ENCODE data around the gene SPATA18.
"Not testable (repeated sequence)": the region's sequence is repeated elsewhere in the genome, so short reads cannot be mapped to it uniquely, and the experiment has no call there.

Gene SPATA18

GRCh38 chr4:52054254-52054653 is 3.1 kb downstream of the SPATA18 start:
- no peak for DNase-seq

DNA sequence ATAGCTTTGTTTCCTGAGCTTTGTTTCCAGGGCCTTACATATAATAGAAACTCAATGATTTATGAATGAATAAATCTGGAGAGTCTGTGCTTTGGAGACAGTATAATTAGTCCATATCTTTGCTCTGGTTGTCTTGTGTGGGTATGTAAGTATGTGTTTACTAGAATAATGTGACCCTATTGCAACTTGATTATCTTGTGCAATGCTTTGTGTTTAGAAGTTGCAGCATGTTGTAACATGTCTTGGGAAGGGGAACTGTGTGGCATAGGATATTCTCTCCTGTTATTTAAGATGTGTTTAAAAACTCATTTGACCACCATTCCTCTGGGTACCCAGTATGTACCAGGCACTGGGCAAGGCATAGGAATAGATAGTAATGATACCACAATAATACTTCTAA is 6.1 kb downstream of the SPATA18 start:
- DNase-seq, result no peak

DNA sequence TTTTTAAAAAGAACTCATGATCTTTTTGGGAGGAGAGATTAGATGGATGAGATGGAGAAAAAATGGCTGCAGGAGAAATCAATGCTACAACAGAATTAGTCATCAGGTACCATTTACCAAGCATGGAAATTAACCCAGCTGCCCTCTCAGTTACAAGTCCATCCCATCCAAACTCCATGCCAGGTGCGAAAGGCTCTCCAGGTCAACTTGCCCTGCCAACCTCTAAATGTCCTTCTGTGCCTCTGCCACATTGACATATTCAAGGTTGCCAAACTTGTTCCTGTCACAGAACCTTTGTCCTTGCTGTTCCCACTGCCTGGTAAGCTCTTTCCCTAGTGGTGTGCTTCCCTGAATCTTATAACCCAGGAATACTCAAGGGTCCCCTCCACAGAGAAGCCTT is 7.2 kb downstream of the SPATA18 start:
- DNase-seq, result no peak

DNA sequence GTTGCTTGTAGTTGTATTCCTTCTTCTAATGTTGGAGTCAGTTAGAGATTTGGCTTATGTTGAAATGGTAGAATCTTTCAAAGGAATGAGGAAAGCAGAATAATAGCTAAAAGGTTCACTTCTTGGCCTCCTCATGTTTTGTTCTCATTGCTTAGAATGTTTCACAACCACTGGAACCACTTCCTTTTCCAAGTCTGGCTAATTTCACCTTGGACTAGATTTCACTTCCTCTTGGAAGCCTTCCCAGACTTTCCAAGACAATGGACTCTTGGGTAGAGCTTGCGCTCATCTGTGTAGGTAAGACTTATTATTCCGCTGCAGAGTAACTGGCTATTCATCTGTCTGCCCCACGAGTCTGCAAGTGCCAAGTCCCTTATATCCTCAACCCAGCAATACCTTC is 8.3 kb downstream of the SPATA18 start:
- no peak for DNase-seq

GRCh38 chr4:52069571-52069970 is 18.5 kb downstream of the SPATA18 start:
- DNase-seq, result no peak

- no peak for DNase-seq
These were observed 20.9 kb downstream of the SPATA18 start for GRCh38 chr4:52071791-52072546.

- DNase-seq, result no peak
These were observed 25.6 kb downstream of the SPATA18 start for GRCh38 chr4:52076731-52077130.

- DNase-seq, result no peak
These were observed 28.6 kb downstream of the SPATA18 start for GRCh38 chr4:52079659-52080058.

DNA sequence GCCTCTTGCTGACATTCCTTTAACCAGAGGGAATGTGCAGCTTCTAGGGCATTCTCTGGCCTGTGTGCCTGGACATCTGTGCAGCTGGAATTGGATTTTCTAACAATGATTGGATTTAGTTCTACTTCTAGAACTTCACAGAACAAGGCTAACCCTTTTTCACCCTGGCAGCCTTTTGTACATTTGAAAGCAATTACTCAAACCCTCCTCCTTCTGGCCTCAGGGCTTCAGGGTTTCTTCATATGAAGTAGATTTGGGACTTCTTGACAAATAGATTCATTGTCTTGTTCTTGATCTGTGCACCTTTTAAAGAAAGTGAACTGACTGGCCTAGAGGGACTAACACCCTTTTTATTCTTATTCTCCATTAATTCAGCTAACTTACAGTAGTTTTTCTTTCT is 30.1 kb downstream of the SPATA18 start:
- DNase-seq, result no peak

GRCh38 chr4:52086425-52086824 is 35.3 kb downstream of the SPATA18 start:
- DNase-seq, result not testable (repeated sequence)

GRCh38 chr4:52091801-52092200 is 40.7 kb downstream of the SPATA18 start:
- no peak for DNase-seq

GRCh38 chr4:52093466-52093865 is 42.4 kb downstream of the SPATA18 start:
- no peak for DNase-seq

DNA sequence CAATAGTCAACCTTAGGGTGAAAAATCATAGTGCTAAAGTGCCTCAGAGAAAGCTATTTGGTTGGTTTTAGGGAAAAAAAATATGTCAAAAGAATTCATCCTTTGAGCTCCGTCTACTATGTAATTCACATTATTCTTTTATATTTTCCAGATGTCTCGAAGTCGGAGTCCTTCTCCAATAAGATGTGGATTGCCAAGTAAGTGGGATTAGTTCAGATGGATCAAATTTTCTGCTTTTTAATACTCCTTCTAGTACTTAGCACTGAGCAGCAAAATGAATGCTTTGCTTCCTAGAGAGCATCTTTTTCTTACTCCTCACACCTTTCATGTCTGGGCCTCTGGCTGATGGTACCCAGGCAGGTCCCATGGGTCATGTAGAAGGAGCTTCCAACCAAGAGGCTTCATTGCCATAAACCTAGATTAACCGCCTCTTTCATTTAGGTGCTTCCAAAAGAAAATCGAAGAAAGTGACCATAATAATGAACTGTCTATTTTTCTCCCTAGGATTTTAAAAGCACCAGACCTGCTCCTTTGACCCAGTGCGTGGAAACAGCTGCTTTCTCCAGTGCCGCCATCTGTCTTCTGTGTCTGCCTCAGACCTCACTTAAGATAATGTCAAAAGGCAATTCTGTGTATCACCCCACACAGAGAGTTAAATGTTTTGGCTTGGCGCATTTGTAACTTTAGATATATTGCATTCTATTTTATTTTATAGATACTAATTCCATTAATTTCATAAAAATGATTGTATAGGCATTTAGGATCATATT is 43.5 kb downstream of the SPATA18 start:
- no peak for DNase-seq

DNA sequence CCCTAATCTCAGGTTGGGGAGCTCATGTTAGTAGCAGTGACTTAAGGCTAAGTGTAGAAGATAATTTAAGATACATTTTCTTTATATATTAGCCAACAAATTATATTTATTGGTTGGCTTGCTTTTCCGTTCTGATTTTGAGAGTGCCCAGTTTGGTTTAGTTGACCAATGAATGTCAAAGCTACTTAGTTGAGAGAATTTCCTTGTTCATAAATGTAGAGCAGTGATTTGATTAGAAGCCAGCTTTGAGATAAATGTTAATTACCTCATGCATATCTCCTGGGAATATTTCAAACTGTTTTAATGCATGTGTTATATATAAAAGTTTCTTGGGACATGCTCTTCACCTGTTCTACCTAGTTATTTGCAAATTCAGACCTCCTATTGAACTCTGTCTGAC is 44.3 kb downstream of the SPATA18 start:
- DNase-seq, result no peak

DNA sequence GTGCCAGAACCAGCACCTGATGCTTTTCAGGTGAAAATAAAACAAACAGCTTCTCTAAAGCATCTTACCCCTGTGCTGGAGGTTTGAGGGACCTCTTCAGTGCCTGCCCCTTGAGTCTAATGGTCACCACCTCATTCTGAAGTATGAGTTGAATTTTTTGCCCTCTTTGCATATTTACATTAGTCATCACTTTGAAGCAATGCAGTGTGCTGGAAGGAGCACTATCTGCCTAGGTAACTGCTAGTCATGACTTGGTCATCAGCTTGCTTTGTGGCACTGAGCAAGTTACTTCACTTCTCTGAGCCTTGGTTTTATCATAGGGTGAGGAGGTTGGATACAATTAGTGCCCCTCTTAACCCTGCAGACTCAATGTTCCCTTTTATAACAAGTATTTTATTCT is 44.9 kb downstream of the SPATA18 start:
- DNase-seq, result no peak

DNA sequence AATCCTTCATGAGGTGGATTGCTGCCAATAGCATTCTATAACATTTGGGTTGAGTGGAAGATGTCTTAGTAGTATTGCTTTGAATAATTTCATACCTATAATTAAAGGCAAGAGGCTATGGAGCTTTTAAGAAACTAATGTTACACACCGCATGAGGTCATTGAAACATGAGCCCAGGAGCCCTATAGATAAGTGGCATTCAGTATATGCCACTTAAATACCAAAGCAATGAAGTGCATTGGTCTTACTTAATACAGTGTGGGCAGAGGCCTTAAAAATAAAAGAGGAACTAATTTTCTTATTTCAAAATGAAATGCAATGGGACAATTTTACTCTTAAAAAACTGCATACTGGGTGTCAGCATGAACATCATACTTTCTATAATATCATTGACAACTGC is 47.5 kb downstream of the SPATA18 start:
- no peak for DNase-seq

GRCh38 chr4:52099860-52100461 is 48.9 kb downstream of the SPATA18 start:
- DNase-seq, result no peak

GRCh38 chr4:52102587-52102986 is 51.5 kb downstream of the SPATA18 start:
- DNase-seq, result no peak

DNA sequence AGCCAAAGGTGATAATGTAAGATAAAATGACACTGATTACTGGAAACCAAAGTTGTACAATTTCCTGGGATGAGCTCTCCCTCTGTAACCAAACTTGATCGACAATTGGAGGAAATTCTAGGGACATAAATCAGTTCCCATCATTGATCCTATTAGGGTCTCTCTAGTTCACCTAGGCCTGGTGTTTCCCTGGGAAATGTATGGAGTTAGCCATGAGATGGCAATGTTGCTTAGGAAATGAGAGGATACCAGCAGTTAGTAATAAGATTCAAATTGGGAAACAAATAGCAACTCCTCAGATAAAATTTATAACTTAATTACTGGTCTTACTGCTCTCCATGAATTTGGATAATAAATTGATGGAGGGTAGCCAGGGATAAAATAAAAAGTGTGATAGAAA is 52.2 kb downstream of the SPATA18 start:
- peak; percentile 36 for DNase-seq

DNA sequence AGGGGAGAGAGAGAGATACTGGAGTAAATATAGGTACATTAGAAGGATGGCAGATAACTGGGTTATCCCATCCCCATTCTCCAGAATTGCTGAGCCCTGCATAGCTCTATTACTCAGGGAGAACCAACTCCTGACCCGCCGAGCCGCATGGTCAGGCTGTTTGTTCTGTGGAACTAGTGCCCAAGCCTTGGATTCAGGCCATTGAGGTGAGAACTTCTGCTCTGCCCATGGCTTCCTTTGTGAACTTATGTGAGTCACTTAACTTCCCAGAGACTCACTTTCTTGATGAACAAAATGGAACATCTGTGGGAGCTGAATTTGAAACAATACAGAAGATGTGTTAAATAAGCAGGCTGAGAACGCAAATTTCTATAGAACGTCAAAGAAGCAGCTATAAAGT is 54.2 kb downstream of the SPATA18 start:
- DNase-seq, result no peak

GRCh38 chr4:52106191-52106590 is 55.1 kb downstream of the SPATA18 start:
- DNase-seq, result peak; percentile 10

GRCh38 chr4:52106660-52107059 is 55.6 kb downstream of the SPATA18 start:
- peak; percentile 40 for DNase-seq

GRCh38 chr4:52107336-52107735 is 56.2 kb downstream of the SPATA18 start:
- DNase-seq, result no peak

- DNase-seq, result no peak
These were observed 56.6 kb downstream of the SPATA18 start for GRCh38 chr4:52107745-52108144.

All from NCI-H1694 treated with DMSO at 0.1 percent for 48 hours (cell line).